IMR-90 (cell line): ENCODE measurements around the gene TIMM8A. TPM values are rescaled to one million over a fixed set of nuclear protein-coding genes. Genes with fewer than 3 reads are reported as not detected.

Experiments used
- ATAC-seq: fragments of 200-7000 bp; cut with Tn5 transposase; 2 replicates; pipeline ENCODE4 v1.9.1; 2020; ENCODE audit warnings: low read depth, mild to moderate bottlenecking, moderate library complexity
- BruUV-seq: library from RNA; stranded (reverse); fragments of 400-500 nt; replicated peaks from 2 replicates; lab custom pipeline; 2021; lab: Mats Ljungman, UMichigan
- CTCF ChIA-PET: fragments of 300-600 bp; formaldehyde crosslinking; extraction: SDS; loops from one replicate; lab custom pipeline; 2021; ENCODE audit warnings: antibody characterized with exemption; lab: Yijun Ruan, JAX
- POLR2A ChIA-PET: fragments of 300-600 bp; sonication (Branson Sonifier 250); formaldehyde crosslinking; loops from one replicate; lab custom pipeline; 2022; ENCODE audit warnings: antibody characterized with exemption; ENCODE audit not compliant: unreplicated experiment; lab: Charles Lee
- DNase-seq: peaks from one replicate; pipeline ENCODE4 v3.0.0; 2013
- H2AFZ ChIP-seq: replicated peaks from 2 replicates; pipeline ENCODE3; 2013; ENCODE audit warnings: low read length, mild to moderate bottlenecking; ENCODE audit not compliant: poor library complexity
- H2AK5ac ChIP-seq: 2 replicates; pipeline ENCODE4 v1.6.1; 2013; ENCODE audit warnings: low read depth, low read length, inconsistent platforms
- H2AK9ac ChIP-seq: replicated peaks from 2 replicates; pipeline ENCODE3; 2013; ENCODE audit warnings: mild to moderate bottlenecking, low read depth, low read length, moderate library complexity; ENCODE audit not compliant: poor library complexity
- H2BK120ac ChIP-seq: 2 replicates; pipeline ENCODE4 v1.6.1; 2013; ENCODE audit warnings: low read depth, low read length, inconsistent platforms
- H2BK15ac ChIP-seq: 3 replicates; pipeline ENCODE4 v1.6.1; 2013; ENCODE audit warnings: low read depth, low read length, inconsistent platforms
- H2BK20ac ChIP-seq: 2 replicates; pipeline ENCODE4 v1.6.1; 2013; ENCODE audit warnings: low read depth, mild to moderate bottlenecking, inconsistent platforms, low read length, moderate library complexity
- H2BK5ac ChIP-seq: 2 replicates; pipeline ENCODE4 v1.6.1; 2013; ENCODE audit warnings: mild to moderate bottlenecking, low read depth, low read length, inconsistent platforms; ENCODE audit not compliant: poor library complexity, severe bottlenecking
- H3K14ac ChIP-seq: replicated peaks from 2 replicates; pipeline ENCODE4 v1.6.1; 2013; ENCODE audit warnings: low read depth, low read length, inconsistent platforms
- H3K18ac ChIP-seq: 2 replicates; pipeline ENCODE4 v1.6.1; 2013; ENCODE audit warnings: low read depth, low read length, control low read depth
- H3K23ac ChIP-seq: 2 replicates; pipeline ENCODE4 v1.6.1; 2013; ENCODE audit warnings: low read depth, low read length, inconsistent platforms
- H3K27ac ChIP-seq: 2 replicates; pipeline ENCODE4 v1.5.1; 2013; ENCODE audit warnings: mild to moderate bottlenecking, control low read depth, low read length; ENCODE audit not compliant: insufficient read depth
- H3K27me3 ChIP-seq: 2 replicates; pipeline ENCODE4 v1.6.1; 2013; ENCODE audit warnings: low read length; ENCODE audit not compliant: control insufficient read depth, insufficient read depth
- H3K36me3 ChIP-seq: 2 replicates; pipeline ENCODE4 v1.6.1; 2013; ENCODE audit warnings: low read length, mixed read lengths; ENCODE audit not compliant: control insufficient read depth, insufficient read depth
- H3K4ac ChIP-seq: 2 replicates; pipeline ENCODE4 v1.6.1; 2013; ENCODE audit warnings: low read depth, low read length, inconsistent platforms
- H3K4me1 ChIP-seq: 2 replicates; pipeline ENCODE4 v1.6.1; 2013; ENCODE audit warnings: low read length, mixed read lengths; ENCODE audit not compliant: control insufficient read depth, insufficient read depth
- H3K4me2 ChIP-seq: 2 replicates; pipeline ENCODE4 v1.6.1; 2013; ENCODE audit warnings: low read depth, mild to moderate bottlenecking, control low read depth, low read length, moderate library complexity
- H3K4me3 ChIP-seq: 2 replicates; pipeline ENCODE4 v1.5.1; 2013; ENCODE audit warnings: low read depth, mild to moderate bottlenecking, control low read depth, low read length, moderate library complexity; ENCODE audit not compliant: insufficient read depth
- H3K56ac ChIP-seq: 2 replicates; pipeline ENCODE4 v1.6.1; 2013; ENCODE audit warnings: low read length, inconsistent platforms; ENCODE audit not compliant: insufficient read depth; ENCODE audit errors: extremely low read depth
- H3K79me1 ChIP-seq, 2 experiments: 2 replicates each; pipeline ENCODE4 v1.6.1; 2013; ENCODE audit warnings: low read length in 2 of 2, inconsistent platforms in 1 of 2, low read depth in 1 of 2
- H3K9ac ChIP-seq: 2 replicates; pipeline ENCODE4 v1.6.1; 2013; ENCODE audit warnings: low read depth, low read length, control low read depth
- H3K9me1 ChIP-seq: 2 replicates; pipeline ENCODE4 v1.6.1; 2013; ENCODE audit warnings: low read length, inconsistent platforms; ENCODE audit not compliant: insufficient read depth
- H3K9me3 ChIP-seq: 2 replicates; pipeline ENCODE4 v1.6.1; 2013; ENCODE audit warnings: low read length; ENCODE audit not compliant: control insufficient read depth, insufficient read depth
- H4K20me1 ChIP-seq: 2 replicates; pipeline ENCODE4 v1.6.1; 2013; ENCODE audit warnings: low read length, inconsistent platforms; ENCODE audit not compliant: insufficient read depth
- H4K5ac ChIP-seq: 2 replicates; pipeline ENCODE4 v1.6.1; 2013; ENCODE audit warnings: mild to moderate bottlenecking, low read depth, low read length, control low read depth
- H4K8ac ChIP-seq, 2 experiments: 2 replicates each; pipeline ENCODE4 v1.6.1; 2013; ENCODE audit warnings: low read depth in 2 of 2, low read length in 2 of 2, control low read depth in 1 of 2, inconsistent platforms in 1 of 2
- H4K91ac ChIP-seq: 2 replicates; pipeline ENCODE4 v1.6.1; 2013; ENCODE audit warnings: low read depth, low read length, inconsistent platforms; ENCODE audit not compliant: insufficient read depth
- BHLHE40 ChIP-seq: fragments of 150-350 bp; IDR thresholded peaks from 2 replicates; pipeline ENCODE4 v1.6.1; 2016; ENCODE audit warnings: mild to moderate bottlenecking, low read depth, low read length
- CHD1 ChIP-seq: IDR thresholded peaks from 2 replicates; pipeline ENCODE4 v1.6.1; 2012; ENCODE audit warnings: low read depth, low read length, improper control_type of control experiment
- CTCF ChIP-seq: conservative IDR thresholded peaks from 2 replicates; pipeline ENCODE4 v1.5.1; 2012; ENCODE audit warnings: mild to moderate bottlenecking, low read depth, low read length, improper control_type of control experiment
- ELK1 ChIP-seq: fragments of 150-350 bp; IDR thresholded peaks from 2 replicates; pipeline ENCODE4 v1.6.1; 2016; ENCODE audit warnings: low read depth, mild to moderate bottlenecking, low read length, moderate library complexity, borderline replicate concordance
- MAFK ChIP-seq: IDR thresholded peaks from 2 replicates; pipeline ENCODE4 v1.6.1; 2012; ENCODE audit warnings: low read depth, low read length, improper control_type of control experiment
- MAZ ChIP-seq: IDR thresholded peaks from 2 replicates; pipeline ENCODE4 v1.6.1; 2012; ENCODE audit warnings: low read depth, mild to moderate bottlenecking, low read length, improper control_type of control experiment, moderate library complexity, borderline replicate concordance
- MXI1 ChIP-seq: IDR thresholded peaks from 2 replicates; pipeline ENCODE4 v1.6.1; 2012; ENCODE audit warnings: low read depth, mild to moderate bottlenecking, low read length, moderate library complexity, borderline replicate concordance
- NFE2L2 ChIP-seq: fragments of 150-350 bp; IDR thresholded peaks from 2 replicates; pipeline ENCODE4 v1.6.1; 2016; ENCODE audit warnings: low read depth, mild to moderate bottlenecking, low read length
- POLR2A ChIP-seq: IDR thresholded peaks from 2 replicates; pipeline ENCODE4 v1.6.1; 2012; ENCODE audit warnings: mild to moderate bottlenecking, low read depth, low read length
- RAD21 ChIP-seq: IDR thresholded peaks from 2 replicates; pipeline ENCODE4 v1.6.1; 2012; ENCODE audit warnings: low read length, improper control_type of control experiment
- RCOR1 ChIP-seq: IDR thresholded peaks from 2 replicates; pipeline ENCODE4 v1.6.1; 2012; ENCODE audit warnings: mild to moderate bottlenecking, low read length, improper control_type of control experiment; ENCODE audit not compliant: insufficient replicate concordance
- RFX5 ChIP-seq: IDR thresholded peaks from 2 replicates; pipeline ENCODE4 v1.8.0; 2012; ENCODE audit warnings: low read depth, mild to moderate bottlenecking, low read length, moderate library complexity
- SMC3 ChIP-seq: fragments of 150-350 bp; IDR thresholded peaks from 2 replicates; pipeline ENCODE4 v1.6.1; 2016; ENCODE audit warnings: low read depth, mild to moderate bottlenecking, antibody characterized with exemption, low read length, moderate library complexity
- dilution Hi-C: fragments of 300-500 bp; cut with HindIII; formaldehyde crosslinking; loops from one replicate; pipeline ENCODE4 v1.14.3; 2018; ENCODE audit warnings: low sequenced_read_pairs; ENCODE audit not compliant: unreplicated experiment
- in situ Hi-C: fragments of 300-500 bp; cut with MboI; formaldehyde crosslinking; loops from 3 replicates; pipeline ENCODE4 v1.14.3; 2019; ENCODE audit warnings: low sequenced_read_pairs, inconsistent platforms, mixed read lengths
- intact Hi-C: fragments of 100-400 bp; cut with micrococcal nuclease; formaldehyde crosslinking; loops from 2 replicates; pipeline ENCODE4 v1.10.0; 2022
- polyA plus RNA-seq, 3 experiments: library from polyadenylated mRNA; depleted of rRNA; stranded (reverse); fragments of >200 nt; gene quantifications; 2 replicates each; pipeline ENCODE4 v1.2.3, GENCODE V29; 2012; ENCODE audit warnings: low replicate concordance in 1 of 3
- total RNA-seq: library from RNA; depleted of rRNA; stranded (reverse); fragments of >200 nt; gene quantifications from 2 replicates; pipeline ENCODE4 v1.2.3, GENCODE V29; 2012
- TF ChIP-seq, protein P1 (sequence below): fragments of 150-350 bp; IDR thresholded peaks from 2 replicates; pipeline ENCODE4 v1.6.1; 2017; ENCODE audit warnings: mild to moderate bottlenecking, antibody characterized with exemption, low read length, low read depth

The TIMM8A gene
- total and polyA plus RNA-seq, 2 of the 4 experiments (the other 2 are of a cell fraction) = 2.2 to 11.6 TPM

GRCh38 chrX:101362757-101363156 lies 14.2 kb upstream of the TIMM8A start:
- no peak overlapping the region for H2AK9ac ChIP-seq

More at GRCh38 chrX:101362757-101363156, 14.2 kb upstream of the TIMM8A start:
- Histone ChIP-seq H3K9ac (no peak overlapping the region), H3K56ac (no peak overlapping the region), H3K9me1 (peaks cover 5% of the 10 kb centered on the region; the same call in 1 of the 2 replicates), H2BK20ac (no peak overlapping the region), H2BK5ac (no peak overlapping the region), H3K4me2 (no peak overlapping the region), H3K79me1 (no peaks in the 10 kb centered on the region), H3K4me3 (no peak overlapping the region), H4K8ac (no peak overlapping the region), H2AFZ (no peak overlapping the region), H3K9me3 (no peaks in the 10 kb centered on the region), H2AK5ac (no peak overlapping the region), H2BK15ac (no peak overlapping the region), H4K91ac (no peak overlapping the region), H3K27ac (no peak overlapping the region), H3K14ac (no peak overlapping the region), H3K36me3 (no peaks in the 10 kb centered on the region), H3K23ac (no peak overlapping the region), H3K4ac (no peak overlapping the region), H4K20me1 (no peaks in the 10 kb centered on the region), H3K4me1 (no peaks in the 10 kb centered on the region), H3K27me3 (peaks cover 5% of the 10 kb centered on the region; the same call in 1 of the 2 replicates), H4K5ac (no peak overlapping the region), H2BK120ac (no peak overlapping the region), H3K18ac (no peak overlapping the region)
- POLR2A ChIA-PET = no interaction called here
- no peak for TF ChIP-seq RCOR1
- no peak for TF ChIP-seq NFE2L2
- no peak for TF ChIP-seq POLR2A
- no peak for TF ChIP-seq MAFK
- no peak for TF ChIP-seq MXI1
- no peak for TF ChIP-seq CHD1
- no peak for TF ChIP-seq BHLHE40
- TF ChIP-seq MAZ = no peak
- TF ChIP-seq RFX5 = no peak
- TF ChIP-seq, protein P1, sequence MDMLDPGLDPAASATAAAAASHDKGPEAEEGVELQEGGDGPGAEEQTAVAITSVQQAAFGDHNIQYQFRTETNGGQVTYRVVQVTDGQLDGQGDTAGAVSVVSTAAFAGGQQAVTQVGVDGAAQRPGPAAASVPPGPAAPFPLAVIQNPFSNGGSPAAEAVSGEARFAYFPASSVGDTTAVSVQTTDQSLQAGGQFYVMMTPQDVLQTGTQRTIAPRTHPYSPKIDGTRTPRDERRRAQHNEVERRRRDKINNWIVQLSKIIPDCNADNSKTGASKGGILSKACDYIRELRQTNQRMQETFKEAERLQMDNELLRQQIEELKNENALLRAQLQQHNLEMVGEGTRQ = no peak
- TF ChIP-seq CTCF = no peak
- TF ChIP-seq SMC3 = no peak
- TF ChIP-seq RAD21 = no peak
- no peak for TF ChIP-seq ELK1
- no TSS peak for BruUV-seq
- no peak for ATAC-seq
- dilution Hi-C loops = no loop called here
- no peak for DNase-seq
- intact Hi-C loops = no loop called here
- in situ Hi-C loops = no loop called here
- CTCF ChIA-PET = no interaction called here
